A673 (cell line): ENCODE data around the gene AP4B1.

Experiments used
- EZH2 ChIP-seq: fragments of 200-600 bp; sonication (generic); IDR thresholded peaks from 2 replicates; pipeline ENCODE4 v1.6.1; 2017; ENCODE audit warnings: borderline replicate concordance, low read depth, mild to moderate bottlenecking, mixed read lengths, antibody characterized with exemption, low read length; ENCODE audit not compliant: poor library complexity, severe bottlenecking
- TF ChIP-seq, protein P1 (sequence below): fragments of 300-800, 200-600 bp; sonication (generic); conservative IDR thresholded peaks from 2 replicates; pipeline ENCODE4 v1.5.1; 2017; ENCODE audit warnings: low read depth, mild to moderate bottlenecking, antibody characterized with exemption, low read length, moderate library complexity, mixed read lengths

DNA sequence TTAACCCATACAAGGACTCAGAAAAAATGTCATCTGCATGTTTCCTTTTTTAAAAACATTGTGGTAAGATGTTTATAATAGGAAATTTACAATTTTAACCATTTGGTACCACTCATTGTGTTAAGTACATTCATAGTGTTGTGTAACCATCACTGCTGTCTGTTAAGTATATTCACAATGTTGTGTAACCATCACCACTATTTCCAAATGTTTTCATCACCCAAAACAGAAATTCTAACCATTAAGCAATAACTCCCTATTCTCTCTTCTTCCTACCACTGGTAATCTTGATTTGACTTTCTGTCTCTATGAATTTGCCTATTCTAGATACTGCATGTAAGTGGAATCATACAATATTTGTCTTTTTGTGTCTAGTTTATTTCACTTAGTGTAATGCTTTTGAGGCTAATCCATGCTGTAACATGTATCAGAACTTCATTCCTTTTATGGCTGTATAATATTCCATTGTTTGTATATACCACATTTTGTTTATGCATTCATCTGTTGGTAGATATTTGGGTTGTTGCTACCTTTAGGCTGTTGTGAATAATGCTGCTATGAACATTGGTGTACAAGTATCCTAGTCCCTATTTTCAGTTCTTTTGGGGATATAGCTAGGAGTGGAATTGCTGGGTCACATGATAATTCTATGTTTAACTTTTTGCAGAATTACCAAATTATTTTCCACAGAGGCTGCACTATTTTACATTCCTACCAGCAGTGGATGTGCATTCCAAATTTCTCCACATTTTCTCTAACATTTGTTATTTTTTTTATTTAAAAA, 38.6 kb upstream of the AP4B1 start:
- no peak for TF ChIP-seq EZH2
- TF ChIP-seq, protein P1, sequence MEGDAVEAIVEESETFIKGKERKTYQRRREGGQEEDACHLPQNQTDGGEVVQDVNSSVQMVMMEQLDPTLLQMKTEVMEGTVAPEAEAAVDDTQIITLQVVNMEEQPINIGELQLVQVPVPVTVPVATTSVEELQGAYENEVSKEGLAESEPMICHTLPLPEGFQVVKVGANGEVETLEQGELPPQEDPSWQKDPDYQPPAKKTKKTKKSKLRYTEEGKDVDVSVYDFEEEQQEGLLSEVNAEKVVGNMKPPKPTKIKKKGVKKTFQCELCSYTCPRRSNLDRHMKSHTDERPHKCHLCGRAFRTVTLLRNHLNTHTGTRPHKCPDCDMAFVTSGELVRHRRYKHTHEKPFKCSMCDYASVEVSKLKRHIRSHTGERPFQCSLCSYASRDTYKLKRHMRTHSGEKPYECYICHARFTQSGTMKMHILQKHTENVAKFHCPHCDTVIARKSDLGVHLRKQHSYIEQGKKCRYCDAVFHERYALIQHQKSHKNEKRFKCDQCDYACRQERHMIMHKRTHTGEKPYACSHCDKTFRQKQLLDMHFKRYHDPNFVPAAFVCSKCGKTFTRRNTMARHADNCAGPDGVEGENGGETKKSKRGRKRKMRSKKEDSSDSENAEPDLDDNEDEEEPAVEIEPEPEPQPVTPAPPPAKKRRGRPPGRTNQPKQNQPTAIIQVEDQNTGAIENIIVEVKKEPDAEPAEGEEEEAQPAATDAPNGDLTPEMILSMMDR = no peak
